GM12801 (cell line): ENCODE data around the gene ZNF296.

Experiments used
- CTCF ChIP-seq: IDR thresholded peaks from one replicate; pipeline ENCODE4 v1.5.1; 2011; ENCODE audit warnings: control low read depth; ENCODE audit not compliant: insufficient read length; ENCODE audit errors: extremely low read depth

ZNF296 gene

GRCh38 chr19:45046355-45046754 is 29.9 kb downstream of the ZNF296 start:
- no peak for TF ChIP-seq CTCF

- TF ChIP-seq CTCF: no peak
Measured at GRCh38 chr19:45045671-45046353, 30.5 kb downstream of the ZNF296 start.

GRCh38 chr19:45041125-45041524 is 35.2 kb downstream of the ZNF296 start:
- no peak for TF ChIP-seq CTCF

GRCh38 chr19:45040059-45040771 is 36.1 kb downstream of the ZNF296 start:
- no peak for TF ChIP-seq CTCF

- TF ChIP-seq CTCF: no peak
Measured at GRCh38 chr19:45038931-45039893, 37.1 kb downstream of the ZNF296 start, which contains the start of gene CLASRP. Gene CLASRP (plus strand): TSS chr19:45039045. CDS start chr19:45040213, 1,168 bp downstream.

GRCh38 chr19:45037393-45038169 is 38.7 kb downstream of the ZNF296 start:
- TF ChIP-seq CTCF: no peak
